ENCODE results near the gene RDM1.

Gene RDM1

GRCh38 chr17:35949401-35949800 lies 18.8 kb upstream of the RDM1 start:
- no peak for TF ChIP-seq CTCF (IDR thresholded peaks at IDR 0.05; ENCODE audit: insufficient read depth, low read length, poor library complexity, severe bottlenecking)
- no peak for TF ChIP-seq EZH2phosphoT487 (conservative IDR thresholded peaks at IDR 0.05; ENCODE audit: low read length)
- H3K36me3 ChIP-seq (ENCODE audit: low read length): no peaks in the 10 kb centered on the region
- no peak overlapping the region for H2AFZ ChIP-seq (ENCODE audit: low read depth, low read length, severe bottlenecking)
- H3K9ac ChIP-seq (ENCODE audit: low read length): no peak overlapping the region
- H3K4me3 ChIP-seq (ENCODE audit: insufficient read depth, low read length, poor library complexity, severe bottlenecking): no peak overlapping the region
- H4K20me1 ChIP-seq (ENCODE audit: low read depth, low read length): no peaks in the 10 kb centered on the region
- no peaks in the 10 kb centered on the region for H3K9me3 ChIP-seq (ENCODE audit: insufficient read depth, low read length)
- H3K4me2 ChIP-seq (ENCODE audit: low read depth, low read length, poor library complexity, severe bottlenecking): no peak overlapping the region
- H3K79me2 ChIP-seq (ENCODE audit: insufficient read depth, low read length): no peaks in the 10 kb centered on the region
- no peaks in the 10 kb centered on the region for H3K9me2 ChIP-seq (replicated peaks; ENCODE audit: insufficient read depth, low read length)
- no peaks in the 10 kb centered on the region for H3K27me3 ChIP-seq (ENCODE audit: low read length)
- no peak overlapping the region for H3K27ac ChIP-seq (ENCODE audit: low read depth, low read length)
- no peaks in the 10 kb centered on the region for H3F3A ChIP-seq (ENCODE audit: insufficient read depth)

GRCh38 chr17:35948092-35948491 lies 17.5 kb upstream of the RDM1 start:
- H3K4me2 ChIP-seq (ENCODE audit: low read depth, low read length, poor library complexity, severe bottlenecking): no peak overlapping the region
- H4K20me1 ChIP-seq (ENCODE audit: low read depth, low read length): no peaks in the 10 kb centered on the region
- no peaks in the 10 kb centered on the region for H3K9me3 ChIP-seq (ENCODE audit: insufficient read depth, low read length)
- H3K27ac ChIP-seq (ENCODE audit: low read depth, low read length): no peak overlapping the region
- H2AFZ ChIP-seq (ENCODE audit: low read depth, low read length, severe bottlenecking): no peak overlapping the region
- no peaks in the 10 kb centered on the region for H3K27me3 ChIP-seq (ENCODE audit: low read length)
- no peaks in the 10 kb centered on the region for H3F3A ChIP-seq (ENCODE audit: insufficient read depth)
- no peaks in the 10 kb centered on the region for H3K79me2 ChIP-seq (ENCODE audit: insufficient read depth, low read length)
- TF ChIP-seq CTCF (IDR thresholded peaks at IDR 0.05; ENCODE audit: insufficient read depth, low read length, poor library complexity, severe bottlenecking) (no peak), EZH2phosphoT487 (conservative IDR thresholded peaks at IDR 0.05; ENCODE audit: low read length) (no peak)
- H3K4me3 ChIP-seq (ENCODE audit: insufficient read depth, low read length, poor library complexity, severe bottlenecking): no peak overlapping the region
- H3K9ac ChIP-seq (ENCODE audit: low read length): no peak overlapping the region
- no peaks in the 10 kb centered on the region for H3K9me2 ChIP-seq (replicated peaks; ENCODE audit: insufficient read depth, low read length)
- H3K36me3 ChIP-seq (ENCODE audit: low read length): no peaks in the 10 kb centered on the region

GRCh38 chr17:35947156-35947585 lies 16.6 kb upstream of the RDM1 start:
- Histone ChIP-seq H3K4me3 (ENCODE audit: insufficient read depth, low read length, poor library complexity, severe bottlenecking) (no peak overlapping the region), H3K36me3 (ENCODE audit: low read length) (no peaks in the 10 kb centered on the region), H3K9me3 (ENCODE audit: insufficient read depth, low read length) (no peaks in the 10 kb centered on the region), H3K27ac (ENCODE audit: low read depth, low read length) (no peak overlapping the region), H3K9ac (ENCODE audit: low read length) (no peak overlapping the region), H3K9me2 (replicated peaks; ENCODE audit: insufficient read depth, low read length) (no peaks in the 10 kb centered on the region), H3K4me2 (ENCODE audit: low read depth, low read length, poor library complexity, severe bottlenecking) (no peak overlapping the region), H3K79me2 (ENCODE audit: insufficient read depth, low read length) (no peaks in the 10 kb centered on the region), H3K27me3 (ENCODE audit: low read length) (no peaks in the 10 kb centered on the region), H3F3A (ENCODE audit: insufficient read depth) (no peaks in the 10 kb centered on the region), H2AFZ (ENCODE audit: low read depth, low read length, severe bottlenecking) (no peak overlapping the region), H4K20me1 (ENCODE audit: low read depth, low read length) (no peaks in the 10 kb centered on the region)
- peak; percentile 64 for TF ChIP-seq CTCF (IDR thresholded peaks at IDR 0.05; ENCODE audit: insufficient read depth, low read length, poor library complexity, severe bottlenecking)
- TF ChIP-seq EZH2phosphoT487 (conservative IDR thresholded peaks at IDR 0.05; ENCODE audit: low read length): no peak

Measured in SU-DHL-6 (cell line).